Lower leg skin (tissue), 4 donors: ENCODE data around the gene ZSWIM3. TPM values are rescaled to one million over a fixed set of nuclear protein-coding genes. Genes with fewer than 3 reads are reported as not detected.

Experiments
- DNase-seq, 2 donors: peaks; one replicate each; pipeline ENCODE4 v3.0.0-alpha.2; 2019; ENCODE audit warnings: low spot score in 2 of 2
- H3K4me3 ChIP-seq: fragments of 200-600 bp; sonication (generic); 2 replicates; pipeline ENCODE4 v1.5.1; 2017; ENCODE audit warnings: mild to moderate bottlenecking, low read depth; ENCODE audit not compliant: poor library complexity, severe bottlenecking
- CTCF ChIP-seq, 3 donors: fragments of 450-650 bp; IDR thresholded peaks; one replicate each; pipeline ENCODE4 v1.5.1; 2016; ENCODE audit warnings: antibody characterized with exemption in 3 of 3, mild to moderate bottlenecking in 3 of 3, moderate library complexity in 2 of 3
- POLR2A ChIP-seq, 2 donors: fragments of 450-650 bp; IDR thresholded peaks; one replicate each; pipeline ENCODE4 v1.6.1; 2016 to 2017; ENCODE audit warnings: antibody characterized with exemption in 2 of 2, mild to moderate bottlenecking in 1 of 2, moderate library complexity in 1 of 2
- WGBS, 2 donors: methylation state at CpG; one replicate each; pipeline ENCODE4 v1.1.5; 2018; 5-methylcytosine and 5-hydroxymethylcytosine counted together
- intact Hi-C: fragments of 100-400 bp; cut with DNase I; formaldehyde crosslinking; loops from one replicate; pipeline ENCODE4 v1.15.0; 2023; ENCODE audit warnings: low total_unique reads
- total RNA-seq, 4 donors: library from RNA; depleted of rRNA; stranded (reverse); fragments of >200 nt; gene quantifications; one replicate each; pipeline ENCODE4 v1.1.0, GENCODE V29; 2016

The ZSWIM3 gene
- total RNA-seq, 4 donors from 2014 or later: 3.7 to 4.6 (median 4.0) TPM

GRCh38 chr20:45890985-45891983 lies 33.9 kb downstream of the ZSWIM3 start, which contains the start of the genes CTSA and NEURL2:
TSS of gene CTSA (plus strand) at chr20:45891335. CDS start at chr20:45891569, 234 bp downstream.
TSS of gene NEURL2 (minus strand) at chr20:45891208. CDS start at chr20:45890991, 217 bp downstream.
- peak within 1 kb of the TSS; percentile 66 for H3K4me3 ChIP-seq
- peak in 1 of 3 donors; percentile 85 for TF ChIP-seq CTCF (IDR thresholded peaks at IDR 0.05)
- TF ChIP-seq POLR2A (IDR thresholded peaks at IDR 0.05): no peak
- WGBS, 2 donors: 0 to 1% methylated on average over 39 to 55 of the region's 78 CpGs
- DNase-seq: peak; percentile 92 to 99
- intact Hi-C loops: no loop called here

- intact Hi-C loops: no loop called here
- WGBS, 2 donors: 76 to 86% methylated on average over 9 of the region's 9 CpGs
- H3K4me3 ChIP-seq: no peak overlapping the region
- no peak for DNase-seq
- TF ChIP-seq CTCF (IDR thresholded peaks at IDR 0.05): no peak
- TF ChIP-seq POLR2A (IDR thresholded peaks at IDR 0.05): no peak
Observed at GRCh38 chr20:45892049-45892825, 34.8 kb downstream of the ZSWIM3 start.

GRCh38 chr20:45892828-45893500 lies 35.5 kb downstream of the ZSWIM3 start:
- intact Hi-C loops: no loop called here
- 71 to 74% methylated on average over 4 of the region's 4 CpGs for WGBS, 2 donors
- H3K4me3 ChIP-seq: no peak overlapping the region
- DNase-seq: no peak
- TF ChIP-seq POLR2A (IDR thresholded peaks at IDR 0.05): no peak
- no peak for TF ChIP-seq CTCF (IDR thresholded peaks at IDR 0.05)

- intact Hi-C loops: no loop called here
- H3K4me3 ChIP-seq: no peak overlapping the region
- no peak for DNase-seq
- TF ChIP-seq POLR2A (IDR thresholded peaks at IDR 0.05) (no peak), CTCF (IDR thresholded peaks at IDR 0.05) (no peak)
- 88 to 90% methylated on average over 4 of the region's 4 CpGs for WGBS, 2 donors
Observed at GRCh38 chr20:45893831-45894230, 36.4 kb downstream of the ZSWIM3 start.

- TF ChIP-seq CTCF (IDR thresholded peaks at IDR 0.05): no peak
- no peak for TF ChIP-seq POLR2A (IDR thresholded peaks at IDR 0.05)
- intact Hi-C loops: no loop called here
Observed at GRCh38 chr20:45894797-45895196, 37.4 kb downstream of the ZSWIM3 start.

More at GRCh38 chr20:45894797-45895196, 37.4 kb downstream of the ZSWIM3 start:
- no peak for DNase-seq
- WGBS, 2 donors: 80 to 86% methylated on average over 12 of the region's 12 CpGs
- no peak overlapping the region for H3K4me3 ChIP-seq
